ENCODE results near the gene KITLG. TPM values are rescaled to one million over a fixed set of nuclear protein-coding genes. Genes with fewer than 3 reads are reported as not detected.

KITLG gene
- polyA plus RNA-seq, 1 donor = 17.2 TPM

GRCh38 chr12:88577537-88577936, 2.7 kb downstream of the KITLG start:
- no CpG with 5 or more reads among the region's 1 CpG for WGBS (ENCODE audit: insufficient coverage, low lambda C conversion rate)
- H3K27me3 ChIP-seq (ENCODE audit: control insufficient read depth, insufficient read depth, low read length) = no peaks in the 10 kb centered on the region
- H3K36me3 ChIP-seq (ENCODE audit: control insufficient read depth, insufficient read depth, low read length) = no peaks in the 10 kb centered on the region
- no peaks in the 10 kb centered on the region for H3K9me3 ChIP-seq (ENCODE audit: control insufficient read depth, low read depth, low read length)
- DNase-seq = no peak
- H3K4me1 ChIP-seq (ENCODE audit: control insufficient read depth, insufficient read depth, low read length) = peaks cover 3% of the 10 kb centered on the region
- H3K4me3 ChIP-seq (ENCODE audit: low read length) = no peak overlapping the region
- no peak overlapping the region for H3K27ac ChIP-seq (ENCODE audit: low read length)

DNA sequence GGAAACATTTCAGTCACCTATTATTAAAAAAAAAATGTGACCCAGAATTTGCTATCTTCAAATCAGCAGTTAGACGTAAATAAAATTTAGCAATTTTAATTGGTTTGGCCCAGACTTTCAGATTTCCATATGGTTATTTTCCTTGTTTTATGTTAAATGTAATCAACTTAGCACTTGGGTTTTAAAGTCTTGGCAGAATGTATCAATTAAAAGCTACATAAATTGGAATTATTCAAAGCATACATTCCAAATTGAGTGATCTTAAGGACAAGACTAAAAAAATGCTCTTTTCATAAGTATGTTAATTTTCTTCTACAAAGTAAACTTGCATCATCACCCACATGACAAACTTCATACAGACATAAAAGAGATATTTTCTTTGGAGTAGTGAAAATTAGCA, 3.4 kb downstream of the KITLG start:
- no peaks in the 10 kb centered on the region for H3K9me3 ChIP-seq (ENCODE audit: control insufficient read depth, low read depth, low read length)
- H3K36me3 ChIP-seq (ENCODE audit: control insufficient read depth, insufficient read depth, low read length) = no peaks in the 10 kb centered on the region
- H3K27me3 ChIP-seq (ENCODE audit: control insufficient read depth, insufficient read depth, low read length) = no peaks in the 10 kb centered on the region
- H3K27ac ChIP-seq (ENCODE audit: low read length) = no peak overlapping the region
- peaks cover 3% of the 10 kb centered on the region for H3K4me1 ChIP-seq (ENCODE audit: control insufficient read depth, insufficient read depth, low read length)
- no peak for DNase-seq
- H3K4me3 ChIP-seq (ENCODE audit: low read length) = no peak overlapping the region
- WGBS (ENCODE audit: insufficient coverage, low lambda C conversion rate) = no CpG with 5 or more reads among the region's 1 CpG

- H3K9me3 ChIP-seq (ENCODE audit: control insufficient read depth, low read depth, low read length) = no peaks in the 10 kb centered on the region
- H3K4me1 ChIP-seq (ENCODE audit: control insufficient read depth, insufficient read depth, low read length) = peaks cover 3% of the 10 kb centered on the region
- 43% methylated on average over 2 of the region's 2 CpGs for WGBS (ENCODE audit: insufficient coverage, low lambda C conversion rate)
- no peak for DNase-seq
- H3K27me3 ChIP-seq (ENCODE audit: control insufficient read depth, insufficient read depth, low read length) = no peaks in the 10 kb centered on the region
- no peak overlapping the region for H3K4me3 ChIP-seq (ENCODE audit: low read length)
- H3K27ac ChIP-seq (ENCODE audit: low read length) = no peak overlapping the region
- no peaks in the 10 kb centered on the region for H3K36me3 ChIP-seq (ENCODE audit: control insufficient read depth, insufficient read depth, low read length)
Measured at GRCh38 chr12:88575361-88575970, 4.8 kb downstream of the KITLG start.

GRCh38 chr12:88574278-88574677, 6.0 kb downstream of the KITLG start:
- no peaks in the 10 kb centered on the region for H3K36me3 ChIP-seq (ENCODE audit: control insufficient read depth, insufficient read depth, low read length)
- peaks cover 3% of the 10 kb centered on the region for H3K4me1 ChIP-seq (ENCODE audit: control insufficient read depth, insufficient read depth, low read length)
- no peak overlapping the region for H3K27ac ChIP-seq (ENCODE audit: low read length)
- H3K9me3 ChIP-seq (ENCODE audit: control insufficient read depth, low read depth, low read length) = no peaks in the 10 kb centered on the region
- no peak overlapping the region for H3K4me3 ChIP-seq (ENCODE audit: low read length)
- WGBS (ENCODE audit: insufficient coverage, low lambda C conversion rate) = no CpG with 5 or more reads among the region's 2 CpGs
- no peak for DNase-seq
- no peaks in the 10 kb centered on the region for H3K27me3 ChIP-seq (ENCODE audit: control insufficient read depth, insufficient read depth, low read length)

DNA sequence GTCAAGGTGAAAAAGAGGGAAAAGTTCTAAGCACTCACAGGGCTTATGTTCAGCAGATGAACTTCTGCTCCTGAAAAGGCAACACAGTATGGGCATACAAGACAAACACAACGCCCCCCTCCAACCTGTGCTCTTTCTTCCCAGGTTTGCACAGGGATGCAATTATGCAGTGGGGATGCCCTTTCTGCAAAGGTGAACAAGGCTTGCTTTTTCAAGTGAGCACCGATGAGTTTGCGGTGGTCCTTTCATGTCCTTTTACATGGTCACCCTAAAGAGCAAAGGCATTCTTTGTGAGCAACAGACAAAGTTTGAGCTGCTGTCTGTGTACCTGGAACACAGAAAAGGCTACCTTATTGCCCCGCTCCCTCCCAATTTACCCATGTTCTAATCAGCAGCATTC, 6.7 kb downstream of the KITLG start:
- peaks cover 3% of the 10 kb centered on the region for H3K4me1 ChIP-seq (ENCODE audit: control insufficient read depth, insufficient read depth, low read length)
- no peaks in the 10 kb centered on the region for H3K36me3 ChIP-seq (ENCODE audit: control insufficient read depth, insufficient read depth, low read length)
- H3K27me3 ChIP-seq (ENCODE audit: control insufficient read depth, insufficient read depth, low read length) = no peaks in the 10 kb centered on the region
- H3K9me3 ChIP-seq (ENCODE audit: control insufficient read depth, low read depth, low read length) = no peaks in the 10 kb centered on the region
- no peak overlapping the region for H3K27ac ChIP-seq (ENCODE audit: low read length)
- WGBS (ENCODE audit: insufficient coverage, low lambda C conversion rate) = no CpG with 5 or more reads among the region's 4 CpGs
- no peak overlapping the region for H3K4me3 ChIP-seq (ENCODE audit: low read length)
- DNase-seq = no peak

- H3K4me3 ChIP-seq (ENCODE audit: low read length) = no peak overlapping the region
- no peaks in the 10 kb centered on the region for H3K9me3 ChIP-seq (ENCODE audit: control insufficient read depth, low read depth, low read length)
- no peaks in the 10 kb centered on the region for H3K27me3 ChIP-seq (ENCODE audit: control insufficient read depth, insufficient read depth, low read length)
- H3K36me3 ChIP-seq (ENCODE audit: control insufficient read depth, insufficient read depth, low read length) = no peaks in the 10 kb centered on the region
- peaks cover 3% of the 10 kb centered on the region for H3K4me1 ChIP-seq (ENCODE audit: control insufficient read depth, insufficient read depth, low read length)
- DNase-seq = no peak
- no peak overlapping the region for H3K27ac ChIP-seq (ENCODE audit: low read length)
- 100% methylated on average over 1 of the region's 4 CpGs for WGBS (ENCODE audit: insufficient coverage, low lambda C conversion rate)
Measured at GRCh38 chr12:88572781-88573549, 7.3 kb downstream of the KITLG start.

- Histone ChIP-seq H3K4me3 (ENCODE audit: low read length) (no peak overlapping the region), H3K36me3 (ENCODE audit: control insufficient read depth, insufficient read depth, low read length) (no peaks in the 10 kb centered on the region), H3K27ac (ENCODE audit: low read length) (no peak overlapping the region), H3K27me3 (ENCODE audit: control insufficient read depth, insufficient read depth, low read length) (no peaks in the 10 kb centered on the region), H3K9me3 (ENCODE audit: control insufficient read depth, low read depth, low read length) (no peaks in the 10 kb centered on the region), H3K4me1 (ENCODE audit: control insufficient read depth, insufficient read depth, low read length) (peaks cover 3% of the 10 kb centered on the region)
- no peak for DNase-seq
- WGBS (ENCODE audit: insufficient coverage, low lambda C conversion rate) = no CpG with 5 or more reads among the region's 1 CpG
Measured at GRCh38 chr12:88571543-88571942, 8.7 kb downstream of the KITLG start.

GRCh38 chr12:88570103-88570502, 10.2 kb downstream of the KITLG start:
- no peak for DNase-seq
- H3K27ac ChIP-seq (ENCODE audit: low read length) = no peak overlapping the region
- no peaks in the 10 kb centered on the region for H3K9me3 ChIP-seq (ENCODE audit: control insufficient read depth, low read depth, low read length)
- H3K4me3 ChIP-seq (ENCODE audit: low read length) = no peak overlapping the region
- peaks cover 8% of the 10 kb centered on the region for H3K4me1 ChIP-seq (ENCODE audit: control insufficient read depth, insufficient read depth, low read length)
- H3K36me3 ChIP-seq (ENCODE audit: control insufficient read depth, insufficient read depth, low read length) = no peaks in the 10 kb centered on the region
- H3K27me3 ChIP-seq (ENCODE audit: control insufficient read depth, insufficient read depth, low read length) = no peaks in the 10 kb centered on the region
- no CpG with 5 or more reads among the region's 1 CpG for WGBS (ENCODE audit: insufficient coverage, low lambda C conversion rate)

- Histone ChIP-seq H3K9me3 (ENCODE audit: control insufficient read depth, low read depth, low read length) (no peaks in the 10 kb centered on the region), H3K27me3 (ENCODE audit: control insufficient read depth, insufficient read depth, low read length) (no peaks in the 10 kb centered on the region), H3K36me3 (ENCODE audit: control insufficient read depth, insufficient read depth, low read length) (no peaks in the 10 kb centered on the region), H3K4me1 (ENCODE audit: control insufficient read depth, insufficient read depth, low read length) (peaks cover 6% of the 10 kb centered on the region), H3K27ac (ENCODE audit: low read length) (peak overlapping the region; percentile 42), H3K4me3 (ENCODE audit: low read length) (no peak overlapping the region)
- DNase-seq = peak; percentile 31 to 71
- no CpG with 5 or more reads among the region's 4 CpGs for WGBS (ENCODE audit: insufficient coverage, low lambda C conversion rate)
Measured at GRCh38 chr12:88566430-88566829, 13.8 kb downstream of the KITLG start.

DNA sequence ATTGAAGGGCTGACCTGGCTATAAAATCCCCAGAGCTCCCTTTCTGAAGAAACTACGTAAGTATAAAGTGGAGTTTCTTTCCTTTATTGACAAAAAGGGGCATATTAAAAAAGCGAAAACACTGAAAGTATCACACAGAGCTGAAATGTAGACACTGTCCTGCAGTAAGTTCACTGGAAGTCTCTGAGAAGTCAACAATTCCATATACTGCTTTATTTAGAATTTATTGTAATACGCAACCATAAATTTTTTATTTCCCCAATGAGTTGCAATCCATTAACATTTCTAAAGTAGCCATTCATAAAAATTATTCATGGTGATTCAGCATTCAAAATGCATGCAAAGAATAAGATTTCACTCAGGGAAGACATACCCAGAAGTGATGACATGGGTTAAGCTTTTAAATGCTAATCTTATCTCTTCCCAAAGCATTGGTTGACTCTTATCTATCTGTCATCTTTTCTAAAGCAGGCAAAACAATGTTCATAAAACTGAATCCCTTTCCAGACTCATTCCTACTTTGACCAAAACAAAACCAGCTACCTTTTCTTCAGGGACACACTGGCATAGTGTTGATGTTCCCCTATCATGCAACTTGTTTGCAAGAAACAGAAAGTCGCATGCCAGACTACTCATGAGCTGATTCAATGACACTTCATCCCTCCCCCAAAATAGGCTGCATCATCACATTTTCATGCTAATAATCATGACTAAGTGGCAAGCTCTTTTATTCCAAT, 17.3 kb downstream of the KITLG start:
- Histone ChIP-seq H3K27ac (ENCODE audit: low read length) (no peak overlapping the region), H3K4me1 (ENCODE audit: control insufficient read depth, insufficient read depth, low read length) (peaks cover 11% of the 10 kb centered on the region), H3K27me3 (ENCODE audit: control insufficient read depth, insufficient read depth, low read length) (no peaks in the 10 kb centered on the region), H3K36me3 (ENCODE audit: control insufficient read depth, insufficient read depth, low read length) (no peaks in the 10 kb centered on the region), H3K4me3 (ENCODE audit: low read length) (no peak overlapping the region), H3K9me3 (ENCODE audit: control insufficient read depth, low read depth, low read length) (no peaks in the 10 kb centered on the region)
- no peak for DNase-seq
- WGBS (ENCODE audit: insufficient coverage, low lambda C conversion rate) = 86% methylated on average over 1 of the region's 4 CpGs
